Prostate gland (tissue), 2 donors: ENCODE measurements around the gene THEM4.

Experiments
- CTCF ChIP-seq, 4 experiments: fragments of 200-600 bp in 2 of 4; fragments of 450-650 bp in 2 of 4; sonication (generic) in 2 of 4; IDR thresholded peaks; 1 replicate in 3 of 4; 2 replicates in 1 of 4; pipeline ENCODE4 v1.5.1; 2016 to 2019; ENCODE audit warnings: antibody characterized with exemption in 4 of 4, mild to moderate bottlenecking in 2 of 4, moderate library complexity in 2 of 4
- POLR2AphosphoS5 ChIP-seq: sonication (generic); formaldehyde crosslinking; IDR thresholded peaks from one replicate; pipeline ENCODE4 v1.6.1; 2017; ENCODE audit warnings: antibody characterized with exemption

GRCh38 chr1:151885479-151885878, 23.8 kb downstream of the THEM4 start:
- TF ChIP-seq CTCF (IDR thresholded peaks at IDR 0.05): no peak
- TF ChIP-seq POLR2AphosphoS5: no peak
